Ishikawa (cell line): ENCODE data around the gene TMEM132D.

Source experiments
- CEBPB ChIP-seq: IDR thresholded peaks from 2 replicates; pipeline ENCODE4 v1.6.1; 2012
- EGR1 ChIP-seq: IDR thresholded peaks from 2 replicates; pipeline ENCODE4 v1.6.1; 2012
- EP300 ChIP-seq: IDR thresholded peaks from 2 replicates; pipeline ENCODE4 v1.6.1; 2012; ENCODE audit warnings: borderline replicate concordance
- FOXM1 ChIP-seq: IDR thresholded peaks from 2 replicates; pipeline ENCODE4 v1.6.1; 2012; ENCODE audit warnings: low read depth, borderline replicate concordance
- MAX ChIP-seq: IDR thresholded peaks from 2 replicates; pipeline ENCODE4 v1.6.1; 2012
- NFIC ChIP-seq: IDR thresholded peaks from 2 replicates; pipeline ENCODE4 v1.6.1; 2012
- RAD21 ChIP-seq: IDR thresholded peaks from 2 replicates; pipeline ENCODE4 v1.6.1; 2012; ENCODE audit warnings: low read depth
- REST ChIP-seq: IDR thresholded peaks from 2 replicates; pipeline ENCODE4 v1.6.1; 2012; ENCODE audit warnings: low read depth, mild to moderate bottlenecking
- TAF1 ChIP-seq: IDR thresholded peaks from 2 replicates; pipeline ENCODE4 v1.6.1; 2012; ENCODE audit warnings: low read depth, mild to moderate bottlenecking
- TCF12 ChIP-seq: IDR thresholded peaks from 2 replicates; pipeline ENCODE4 v1.6.1; 2012; ENCODE audit warnings: low read depth
- TEAD4 ChIP-seq: IDR thresholded peaks from 2 replicates; pipeline ENCODE4 v1.6.1; 2012
- YY1 ChIP-seq: IDR thresholded peaks from 2 replicates; pipeline ENCODE4 v1.6.1; 2012; ENCODE audit warnings: low read depth

- TF ChIP-seq MAX = no peak
- no peak for TF ChIP-seq YY1
- no peak for TF ChIP-seq NFIC
- no peak for TF ChIP-seq EP300
- TF ChIP-seq RAD21 = no peak
- TF ChIP-seq TAF1 = no peak
- TF ChIP-seq REST = no peak
- no peak for TF ChIP-seq CEBPB
- TF ChIP-seq FOXM1 = no peak
- TF ChIP-seq EGR1 = no peak
- TF ChIP-seq TCF12 = no peak
- TF ChIP-seq TEAD4 = no peak
These were observed 662.0 kb downstream of the TMEM132D start for GRCh38 chr12:129241852-129242251.
